Progenitor cell of endocrine pancreas (in vitro differentiated cells): Measurements from ENCODE around the gene ZNF865. TPM values are rescaled to one million over a fixed set of nuclear protein-coding genes. Genes with fewer than 3 reads are reported as not detected.

Source experiments
- DNase-seq: peaks from one replicate; pipeline ENCODE4 v3.0.0; 2021; ENCODE audit warnings: low spot score; ENCODE audit not compliant: unreplicated experiment
- H3K27ac Mint-ChIP-seq: 2 replicates; pipeline ENCODE4 v1.8.0; 2021; ENCODE audit warnings: mild to moderate bottlenecking, moderate library complexity, mixed read lengths
- H3K27me3 Mint-ChIP-seq: 2 replicates; pipeline ENCODE4 v1.8.0; 2021; ENCODE audit warnings: mixed read lengths
- H3K36me3 Mint-ChIP-seq: 2 replicates; pipeline ENCODE4 v1.8.0; 2022; ENCODE audit warnings: mixed read lengths; ENCODE audit not compliant: insufficient read depth
- H3K4me1 Mint-ChIP-seq: 2 replicates; pipeline ENCODE4 v1.8.0; 2021; ENCODE audit warnings: low read depth, mixed read lengths
- H3K4me3 Mint-ChIP-seq: 2 replicates; pipeline ENCODE4 v1.8.0; 2021; ENCODE audit warnings: low read depth, mild to moderate bottlenecking, moderate library complexity, mixed read lengths
- H3K9me3 Mint-ChIP-seq: 2 replicates; pipeline ENCODE4 v1.8.0; 2021; ENCODE audit warnings: low read depth, mixed read lengths
- total RNA-seq: library from RNA; stranded (reverse); gene quantifications from 2 replicates; pipeline ENCODE4 v1.2.1, GENCODE V29; 2021
- TF ChIP-seq, protein P1 (sequence below): fragments of 200-600 bp; sonication (generic); IDR thresholded peaks from one replicate; pipeline ENCODE4 v1.5.0; 2021; ENCODE audit warnings: antibody characterized with exemption, mild to moderate bottlenecking; ENCODE audit not compliant: unreplicated experiment

The ZNF865 gene
- total RNA-seq, 1 donor from 2014 or later: 19.9 TPM

- Mint-ChIP-seq H3K36me3 (peaks cover 8% of the 10 kb centered on the region), H3K4me1 (peaks cover 14% of the 10 kb centered on the region), H3K9me3 (no peaks in the 10 kb centered on the region), H3K4me3 (peak overlapping the region; percentile 80), H3K27ac (peak overlapping the region; percentile 64), H3K27me3 (no peaks in the 10 kb centered on the region)
- TF ChIP-seq, protein P1, sequence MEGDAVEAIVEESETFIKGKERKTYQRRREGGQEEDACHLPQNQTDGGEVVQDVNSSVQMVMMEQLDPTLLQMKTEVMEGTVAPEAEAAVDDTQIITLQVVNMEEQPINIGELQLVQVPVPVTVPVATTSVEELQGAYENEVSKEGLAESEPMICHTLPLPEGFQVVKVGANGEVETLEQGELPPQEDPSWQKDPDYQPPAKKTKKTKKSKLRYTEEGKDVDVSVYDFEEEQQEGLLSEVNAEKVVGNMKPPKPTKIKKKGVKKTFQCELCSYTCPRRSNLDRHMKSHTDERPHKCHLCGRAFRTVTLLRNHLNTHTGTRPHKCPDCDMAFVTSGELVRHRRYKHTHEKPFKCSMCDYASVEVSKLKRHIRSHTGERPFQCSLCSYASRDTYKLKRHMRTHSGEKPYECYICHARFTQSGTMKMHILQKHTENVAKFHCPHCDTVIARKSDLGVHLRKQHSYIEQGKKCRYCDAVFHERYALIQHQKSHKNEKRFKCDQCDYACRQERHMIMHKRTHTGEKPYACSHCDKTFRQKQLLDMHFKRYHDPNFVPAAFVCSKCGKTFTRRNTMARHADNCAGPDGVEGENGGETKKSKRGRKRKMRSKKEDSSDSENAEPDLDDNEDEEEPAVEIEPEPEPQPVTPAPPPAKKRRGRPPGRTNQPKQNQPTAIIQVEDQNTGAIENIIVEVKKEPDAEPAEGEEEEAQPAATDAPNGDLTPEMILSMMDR: no peak
- no peak for DNase-seq
These were observed 43.3 kb downstream of the ZNF865 start for GRCh38 chr19:55648585-55649267.

DNA sequence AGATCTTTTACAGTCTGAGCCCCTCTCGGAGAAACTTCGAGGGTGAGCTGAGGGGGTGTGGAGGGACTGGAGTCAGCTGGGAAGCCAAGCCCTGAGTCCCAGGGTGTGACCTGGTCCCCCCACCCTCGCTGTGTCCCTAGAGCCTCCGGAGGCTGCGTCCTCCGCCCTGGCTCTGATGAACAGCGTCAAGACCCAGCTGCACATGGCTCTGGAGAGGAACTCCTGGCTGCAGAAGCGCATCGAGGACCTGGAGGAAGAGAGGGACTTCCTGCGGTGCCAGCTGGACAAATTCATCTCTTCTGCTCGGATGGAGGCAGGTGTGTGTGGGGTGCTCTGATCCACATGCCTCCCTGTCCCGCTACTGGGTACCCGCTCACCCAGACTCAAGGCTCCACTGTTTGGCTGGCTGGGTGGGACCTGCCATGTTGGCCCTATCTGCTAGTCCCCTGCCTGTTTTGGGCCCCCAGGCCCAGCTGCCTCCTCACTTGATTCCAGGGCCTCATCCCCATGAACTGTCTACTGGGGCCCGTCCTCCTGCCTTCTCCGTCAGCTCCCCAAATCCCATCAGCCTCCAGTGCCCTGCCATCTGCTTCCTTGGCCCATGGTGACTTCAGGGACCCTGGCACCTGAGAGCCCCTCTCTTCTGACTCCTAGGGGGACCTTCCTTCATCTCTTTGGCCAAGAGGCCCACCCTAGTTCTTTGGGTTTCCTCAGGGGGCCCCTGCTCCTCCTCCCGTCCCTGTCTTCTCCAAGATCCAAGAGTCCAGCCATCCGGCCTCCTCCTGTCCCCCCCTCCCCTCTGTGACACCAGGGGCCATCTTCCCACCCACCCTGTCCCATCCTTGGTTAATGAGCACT, 44.0 kb downstream of the ZNF865 start:
- Mint-ChIP-seq H3K27ac (no peak overlapping the region), H3K4me1 (peaks cover 9% of the 10 kb centered on the region), H3K9me3 (no peaks in the 10 kb centered on the region), H3K36me3 (peaks cover 8% of the 10 kb centered on the region), H3K27me3 (no peaks in the 10 kb centered on the region), H3K4me3 (peak overlapping the region; percentile 80)
- no peak for DNase-seq
- TF ChIP-seq, protein P1: no peak

- TF ChIP-seq, protein P1: no peak
- DNase-seq: no peak
- H3K27ac Mint-ChIP-seq: no peak overlapping the region
- H3K27me3 Mint-ChIP-seq: no peaks in the 10 kb centered on the region
- H3K36me3 Mint-ChIP-seq: peaks cover 8% of the 10 kb centered on the region
- no peaks in the 10 kb centered on the region for H3K9me3 Mint-ChIP-seq
- peak overlapping the region; percentile 50 for H3K4me3 Mint-ChIP-seq
- H3K4me1 Mint-ChIP-seq: peaks cover 8% of the 10 kb centered on the region
These were observed 44.7 kb downstream of the ZNF865 start for GRCh38 chr19:55650126-55650557.

DNA sequence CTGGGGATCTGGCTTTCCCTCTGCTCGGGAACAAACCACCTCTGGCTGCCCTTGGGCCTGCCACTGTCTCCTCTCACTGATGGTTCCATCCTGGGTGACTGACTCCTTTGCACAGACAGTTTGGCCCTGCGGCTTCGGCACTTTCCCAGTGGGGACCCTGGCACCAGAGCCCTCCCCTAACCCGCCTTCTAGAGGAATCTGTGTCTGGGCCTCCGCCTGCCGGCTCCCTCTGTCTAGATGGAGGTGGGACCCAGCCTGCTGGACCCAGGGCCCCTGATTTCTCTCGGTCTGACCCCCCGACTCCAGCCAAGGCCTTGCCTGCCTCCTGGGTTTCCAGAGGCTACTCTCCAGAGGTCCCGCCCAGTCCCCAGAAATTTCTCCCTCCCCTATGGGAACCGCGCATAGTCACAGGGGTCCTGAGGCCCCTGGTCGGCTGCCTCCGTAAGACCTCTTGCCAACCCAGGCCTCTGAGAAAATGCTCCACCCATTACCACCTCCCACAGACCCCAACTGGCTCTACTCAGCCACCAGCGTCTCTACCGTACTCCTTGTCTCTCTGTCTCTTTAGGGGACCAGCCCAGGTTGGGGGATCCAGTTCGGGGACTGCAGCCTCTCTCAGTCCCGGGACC, 45.3 kb downstream of the ZNF865 start:
- Mint-ChIP-seq H3K9me3 (no peaks in the 10 kb centered on the region), H3K4me1 (peaks cover 9% of the 10 kb centered on the region), H3K27me3 (no peaks in the 10 kb centered on the region), H3K36me3 (peaks cover 8% of the 10 kb centered on the region), H3K27ac (no peak overlapping the region), H3K4me3 (peak overlapping the region; percentile 50)
- DNase-seq: no peak
- TF ChIP-seq, protein P1: no peak

DNA sequence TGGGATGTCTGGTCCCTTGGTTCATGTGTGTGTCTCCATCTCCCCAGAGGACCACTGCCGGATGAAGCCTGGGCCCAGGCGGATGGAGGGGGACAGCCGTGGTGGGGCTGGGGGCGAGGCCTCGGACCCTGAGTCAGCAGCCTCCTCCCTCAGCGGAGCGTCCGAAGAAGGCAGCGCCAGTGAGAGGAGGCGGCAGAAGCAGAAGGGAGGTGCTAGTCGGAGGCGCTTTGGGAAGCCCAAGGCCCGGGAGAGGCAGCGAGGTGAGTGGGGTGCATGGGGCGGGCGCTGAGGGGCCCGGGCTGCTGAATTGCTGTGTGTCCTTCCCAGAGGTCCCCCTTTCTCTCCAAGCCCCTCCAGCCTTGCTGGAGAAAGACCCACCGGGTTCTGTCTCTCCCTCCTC, 45.8 kb downstream of the ZNF865 start:
- Mint-ChIP-seq H3K4me3 (no peak overlapping the region), H3K27ac (no peak overlapping the region), H3K36me3 (peaks cover 11% of the 10 kb centered on the region), H3K4me1 (peaks cover 14% of the 10 kb centered on the region), H3K9me3 (no peaks in the 10 kb centered on the region), H3K27me3 (no peaks in the 10 kb centered on the region)
- TF ChIP-seq, protein P1: no peak
- no peak for DNase-seq
